ENCODE data around the gene POMZP3.
"Not testable (repeated sequence)": the region's sequence is repeated elsewhere in the genome, so short reads cannot be mapped to it uniquely, and the experiment has no call there.

The POMZP3 gene

DNA sequence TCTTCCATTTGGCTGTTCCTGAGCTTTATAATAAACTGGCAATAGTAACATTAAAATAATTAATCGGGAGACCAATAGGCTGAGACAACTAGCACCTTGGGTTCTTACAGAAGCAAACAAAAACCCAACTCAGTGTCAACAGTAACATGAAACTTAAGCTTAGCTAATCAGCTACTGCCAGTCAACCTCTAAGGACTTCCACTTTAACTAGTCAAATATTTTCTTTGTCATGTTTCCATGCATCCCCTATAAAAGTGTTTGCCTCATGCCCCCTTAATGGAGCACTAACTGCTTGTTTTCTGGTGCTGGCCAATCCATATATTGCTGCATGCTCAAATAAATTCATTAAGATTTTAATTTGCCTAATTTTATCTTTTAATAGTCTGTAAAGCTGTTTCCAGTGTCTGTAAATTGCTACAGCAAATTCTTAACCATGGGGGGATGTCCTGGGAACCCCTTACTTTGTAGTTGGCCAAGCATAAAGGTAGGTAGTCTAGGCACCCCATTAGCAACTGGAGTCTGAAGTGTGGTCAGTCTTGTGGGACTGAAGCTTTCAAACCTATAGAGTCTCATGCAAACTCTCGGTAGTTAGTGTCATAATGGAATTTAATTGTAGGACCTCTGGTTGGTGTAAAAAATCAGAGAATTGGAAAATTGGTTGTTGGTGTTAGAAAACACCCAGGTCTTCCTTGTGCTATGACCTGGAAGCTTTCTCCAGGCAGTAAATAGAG lies 40.3 kb downstream of the POMZP3 start:
- not testable (repeated sequence) for DNase-seq

DNA sequence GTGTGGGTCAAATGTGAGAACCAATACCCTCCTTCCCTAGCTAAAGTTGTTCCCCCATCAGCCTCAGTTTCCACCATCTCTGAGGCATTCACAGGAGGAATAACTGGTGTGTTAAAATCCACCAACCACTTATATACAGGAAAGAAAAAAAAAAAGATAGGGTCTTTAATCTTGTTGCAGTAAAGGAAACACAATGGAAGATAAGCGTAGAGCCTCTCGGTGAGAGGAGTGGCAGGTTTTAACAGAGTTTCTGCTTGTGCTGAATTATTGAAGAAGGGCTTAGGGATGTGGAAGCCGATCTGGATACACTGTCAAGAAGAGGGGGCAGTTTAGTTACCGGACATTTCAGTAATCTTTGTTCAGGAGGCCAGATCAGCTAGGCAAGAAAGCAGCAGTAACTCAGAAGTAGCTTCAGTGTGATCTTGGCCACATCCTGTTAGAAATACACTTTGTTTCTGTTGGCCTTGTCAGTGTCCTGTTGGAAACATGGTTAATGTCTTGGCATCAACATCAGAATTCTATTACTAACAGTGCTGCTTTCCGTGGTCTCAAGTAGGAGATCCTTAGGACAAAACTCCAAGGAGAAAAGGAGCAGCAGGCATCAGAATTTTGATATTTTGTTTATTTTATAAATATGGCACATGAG lies 43.3 kb downstream of the POMZP3 start:
- not testable (repeated sequence) for DNase-seq

DNA sequence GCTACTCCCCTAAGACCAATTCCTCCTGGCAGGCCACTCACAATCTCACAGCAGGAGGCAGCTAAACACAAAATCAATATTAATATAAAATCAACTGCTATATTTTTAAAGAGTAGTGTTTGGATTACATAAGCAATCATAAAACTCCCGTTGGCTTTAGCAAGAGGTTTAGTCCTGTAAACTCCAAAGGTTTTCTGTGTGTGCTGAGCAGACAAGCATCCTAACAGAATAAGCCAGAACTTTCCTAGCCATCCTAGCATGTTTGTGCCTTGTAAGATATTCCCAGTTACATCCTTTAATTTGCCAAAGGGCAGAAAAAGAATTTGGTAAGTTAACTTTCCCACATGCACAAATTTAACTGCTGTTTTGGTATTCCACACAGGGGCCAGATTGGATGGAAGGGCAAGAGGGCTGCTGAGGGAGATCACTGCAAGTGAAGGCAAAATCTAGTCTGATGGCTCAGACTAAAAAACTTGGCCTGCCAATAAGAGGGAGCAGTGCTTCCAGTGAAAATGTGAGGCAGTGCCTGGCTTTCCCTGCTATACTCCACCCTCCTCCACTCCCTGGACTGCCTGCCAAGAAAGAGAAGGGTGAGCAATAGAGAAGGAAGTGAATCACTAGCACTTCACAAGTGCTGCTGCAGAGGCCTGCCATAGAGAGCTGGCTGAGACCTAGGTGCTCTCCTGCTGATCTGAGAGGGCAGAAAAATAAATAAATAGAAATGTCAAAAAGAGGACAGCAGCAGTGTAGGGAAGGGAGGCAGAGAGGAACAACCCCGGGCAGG lies 44.0 kb downstream of the POMZP3 start:
- peak; percentile 18 for DNase-seq

DNA sequence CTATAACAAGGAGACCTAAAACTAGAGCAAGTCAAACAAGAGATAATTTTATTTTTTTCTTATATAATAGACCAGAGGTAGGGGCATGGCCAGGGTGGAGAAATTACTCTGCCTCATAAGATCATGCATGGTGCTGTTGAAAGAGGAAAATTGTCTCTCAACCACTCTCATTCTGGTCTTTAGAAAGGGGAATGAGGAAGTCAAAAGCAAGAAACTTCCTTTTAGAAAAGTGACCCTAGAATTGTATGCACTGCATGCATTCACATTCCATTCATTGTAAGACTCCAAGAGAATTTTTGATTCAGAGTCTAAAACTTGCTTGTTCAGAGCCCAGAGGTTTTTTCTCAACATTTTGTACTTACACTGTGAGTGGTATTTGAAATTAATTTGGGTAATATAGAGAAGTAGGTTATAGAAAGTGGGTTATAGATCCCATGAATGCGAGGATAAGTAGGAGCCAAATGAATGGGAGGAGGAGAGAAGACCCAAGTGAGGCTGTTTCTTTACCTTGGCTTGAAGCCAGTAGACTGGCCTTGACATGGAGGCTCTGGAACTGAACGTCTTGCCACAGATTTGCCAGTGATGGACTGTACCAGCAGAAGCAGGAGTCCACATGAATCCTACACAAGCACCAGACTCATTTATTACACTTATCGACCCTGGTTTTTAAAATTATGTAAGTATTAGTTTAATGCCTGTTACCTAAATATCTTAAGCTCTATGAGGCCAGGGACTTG lies 51.0 kb downstream of the POMZP3 start:
- DNase-seq: not testable (repeated sequence)

DNA sequence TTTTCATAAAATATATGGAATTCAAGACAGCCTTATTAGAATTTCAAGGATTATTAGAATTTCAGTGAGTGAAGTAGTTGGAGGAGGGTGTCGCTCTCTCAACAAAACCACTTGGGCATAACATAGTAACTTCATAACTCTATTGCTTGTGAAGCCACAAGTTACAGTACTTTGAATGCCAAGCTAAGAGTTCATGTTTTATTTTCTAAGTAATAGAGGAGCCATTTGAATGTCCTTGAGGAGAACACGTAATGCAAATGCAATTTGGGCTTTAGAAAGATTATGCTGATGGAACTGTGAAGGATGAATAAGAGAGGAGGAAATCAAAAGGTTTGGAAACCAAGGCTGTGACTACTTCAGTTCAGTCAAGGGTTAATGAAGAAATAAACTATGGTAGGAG lies 51.6 kb downstream of the POMZP3 start:
- DNase-seq: not testable (repeated sequence)

DNA sequence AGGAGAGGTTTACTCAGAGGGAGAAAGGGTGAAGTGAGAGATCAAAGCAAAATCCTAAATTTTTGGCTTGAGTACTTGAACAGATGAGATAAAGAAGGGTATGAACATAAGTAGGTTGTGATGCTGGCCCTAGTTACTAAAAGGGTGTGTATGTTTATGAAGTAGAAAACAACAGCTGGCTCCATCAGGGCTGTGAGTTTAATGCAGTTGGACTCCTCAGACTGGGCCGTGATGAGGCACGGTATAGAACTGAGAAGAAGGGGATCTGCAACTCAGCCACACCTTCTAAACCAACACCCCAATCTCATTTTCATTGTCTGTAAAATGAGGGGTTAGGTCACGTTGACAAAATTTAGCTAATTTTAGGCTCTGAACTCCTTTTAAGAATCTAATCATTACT lies 54.8 kb downstream of the POMZP3 start:
- DNase-seq: not testable (repeated sequence)

DNA sequence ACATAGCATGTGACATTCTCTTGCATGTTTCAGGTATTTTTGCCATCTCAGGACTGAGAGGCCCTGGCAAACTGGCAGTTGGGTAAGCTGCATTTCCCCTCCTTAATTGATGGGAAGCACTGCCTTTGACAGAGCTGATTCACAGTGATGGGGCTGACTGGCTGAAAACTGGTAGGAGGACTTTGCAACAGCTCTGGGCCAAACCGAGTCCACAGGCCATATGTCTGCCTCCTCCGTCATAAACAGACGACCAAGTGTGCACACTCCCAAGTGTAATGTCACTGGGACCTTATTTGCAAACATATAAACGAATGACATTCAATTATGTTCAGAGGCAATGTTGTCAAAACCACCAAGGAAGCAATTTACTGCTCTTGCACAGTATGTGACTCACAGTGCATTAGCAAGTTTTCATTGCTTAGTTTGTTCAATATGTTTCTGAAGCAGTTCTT lies 56.7 kb downstream of the POMZP3 start:
- not testable (repeated sequence) for DNase-seq

DNA sequence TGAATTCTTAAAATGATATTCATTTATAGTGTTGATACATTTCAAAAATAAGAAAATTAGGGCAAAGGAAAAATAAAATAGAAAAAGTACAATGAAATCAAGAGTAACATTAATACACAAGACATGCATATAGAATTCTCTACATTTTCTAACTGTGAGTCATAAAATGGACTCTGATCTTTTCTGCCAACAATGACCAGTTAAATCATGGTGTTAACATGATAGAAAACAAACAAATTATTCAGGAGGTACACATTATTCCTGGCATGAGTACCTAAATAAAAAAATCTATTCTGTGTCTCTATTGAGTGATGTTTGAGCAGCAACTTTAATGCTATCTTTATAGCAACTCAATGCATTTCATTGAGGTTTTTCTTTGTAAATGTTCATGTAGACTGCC lies 58.3 kb downstream of the POMZP3 start:
- DNase-seq: not testable (repeated sequence)

DNA sequence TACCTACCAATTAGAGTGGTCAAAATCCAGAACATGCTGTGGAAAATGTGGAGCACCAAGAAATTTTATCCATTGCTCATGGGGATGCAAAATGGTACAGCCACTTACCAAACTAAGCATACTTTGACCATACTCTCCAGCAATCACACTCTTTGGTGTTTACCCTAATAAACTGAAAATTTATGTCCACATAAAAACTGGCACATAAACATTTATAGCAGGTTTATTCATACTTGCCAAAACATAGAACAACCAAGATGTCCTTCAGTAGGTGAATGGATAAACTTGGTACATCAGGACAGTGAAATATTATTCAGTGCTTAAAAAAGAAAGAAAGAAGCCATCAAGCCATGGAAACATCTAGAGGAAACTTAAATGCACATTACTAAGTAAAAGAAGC lies 59.3 kb downstream of the POMZP3 start:
- DNase-seq: not testable (repeated sequence)

DNA sequence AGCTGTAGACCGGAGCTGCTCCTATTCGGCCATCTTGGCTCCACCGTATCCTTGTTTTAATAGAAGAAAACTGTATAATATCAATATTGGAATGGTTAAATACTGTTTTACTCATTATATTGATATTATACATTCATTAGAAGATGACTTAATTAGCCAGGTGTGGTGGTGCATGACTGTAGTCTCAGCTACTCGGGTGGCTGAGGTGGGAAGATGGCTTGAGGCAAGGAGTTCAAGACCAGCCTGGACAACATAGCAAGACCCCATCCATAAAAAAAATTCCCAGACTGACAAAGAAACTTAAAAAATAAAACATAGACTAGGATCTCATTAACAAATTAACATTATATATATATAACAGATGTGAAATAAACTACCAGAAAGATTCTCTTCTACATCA lies 59.8 kb downstream of the POMZP3 start:
- not testable (repeated sequence) for DNase-seq

DNA sequence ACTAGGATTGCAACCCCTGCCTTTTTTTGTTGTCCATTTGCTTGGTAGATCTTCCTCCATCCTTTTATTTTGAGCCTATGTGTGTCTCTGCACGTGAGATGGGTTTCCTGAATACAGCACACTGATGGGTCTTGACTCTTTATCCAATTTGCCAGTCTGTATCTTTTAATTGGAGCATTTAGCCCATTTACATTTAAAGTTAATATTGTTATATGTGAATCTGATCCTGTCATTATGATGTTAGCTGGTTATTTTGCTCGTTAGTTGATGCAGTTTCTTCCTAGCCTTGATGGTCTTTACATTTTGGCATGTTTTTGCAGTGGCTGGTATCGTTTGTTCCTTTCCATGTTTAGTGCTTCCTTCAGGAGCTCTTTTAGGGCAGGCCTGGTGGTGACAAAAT lies 62.1 kb downstream of the POMZP3 start:
- not testable (repeated sequence) for DNase-seq

DNA sequence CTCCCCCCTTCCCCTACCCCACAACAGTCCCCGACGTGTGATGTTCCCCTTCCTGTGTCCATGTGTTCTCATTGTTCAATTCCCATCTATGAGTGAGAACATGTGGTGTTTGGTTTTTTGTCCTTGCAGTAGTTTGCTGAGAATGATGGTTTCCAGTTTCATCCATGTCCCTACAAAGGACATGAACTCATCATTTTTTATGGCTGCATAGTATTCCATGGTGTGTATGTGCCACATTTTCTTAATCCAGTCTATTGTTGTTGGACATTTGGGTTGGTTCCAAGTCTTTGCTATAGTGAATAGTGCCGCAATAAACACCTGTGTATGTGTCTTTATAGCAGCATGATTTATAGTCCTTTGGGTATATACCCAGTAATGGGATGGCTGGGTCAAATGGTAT lies 65.7 kb downstream of the POMZP3 start:
- DNase-seq: not testable (repeated sequence)

DNA sequence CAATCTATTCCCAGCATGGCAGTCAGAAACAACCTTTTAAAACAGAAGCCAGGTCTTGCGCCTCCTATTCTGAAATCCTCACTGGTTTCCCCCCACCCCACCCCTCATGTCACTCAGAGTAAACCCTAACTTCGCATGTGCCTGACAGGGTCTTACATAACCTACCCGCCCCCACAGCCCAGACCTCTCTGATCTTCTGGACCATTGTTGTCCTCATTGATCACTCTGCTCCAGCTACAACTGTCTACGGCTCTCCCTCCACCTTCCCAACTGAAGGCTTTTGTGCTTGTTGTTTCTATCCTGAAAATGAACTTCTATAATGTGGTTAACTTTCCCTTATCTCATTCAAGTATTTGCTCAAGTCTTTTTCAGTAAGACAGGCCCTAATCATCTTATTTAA lies 66.9 kb downstream of the POMZP3 start:
- not testable (repeated sequence) for DNase-seq
